NCI-H1694 (cell line): ENCODE data around the gene NES.
A peak's percentile ranks its signal among the peaks of the same experiment; 100 is the strongest.

ENCODE experiments used
- DNase-seq: peaks from one replicate; lab custom pipeline; 2025; lab: John Stamatoyannopoulos, UW

NES gene

GRCh38 chr1:156622581-156623297, 54.5 kb downstream of the NES start:
- no peak for DNase-seq

GRCh38 chr1:156619582-156619955, 57.6 kb downstream of the NES start:
- DNase-seq: no peak

GRCh38 chr1:156618853-156619581, 58.2 kb downstream of the NES start, which contains the start of gene HAPLN2:
Gene HAPLN2 (plus strand): TSS chr1:156619415. CDS start chr1:156623491, 4,076 bp downstream.
- peak; percentile 75 for DNase-seq
